ENCODE data around the gene KIF4A. TPM values are rescaled to one million over a fixed set of nuclear protein-coding genes. Genes with fewer than 3 reads are reported as not detected.
"Not testable (repeated sequence)": the region's sequence is repeated elsewhere in the genome, so short reads cannot be mapped to it uniquely, and the experiment has no call there.

The KIF4A gene
- total RNA-seq, 1 donor from 2014 or later = not detected

DNA sequence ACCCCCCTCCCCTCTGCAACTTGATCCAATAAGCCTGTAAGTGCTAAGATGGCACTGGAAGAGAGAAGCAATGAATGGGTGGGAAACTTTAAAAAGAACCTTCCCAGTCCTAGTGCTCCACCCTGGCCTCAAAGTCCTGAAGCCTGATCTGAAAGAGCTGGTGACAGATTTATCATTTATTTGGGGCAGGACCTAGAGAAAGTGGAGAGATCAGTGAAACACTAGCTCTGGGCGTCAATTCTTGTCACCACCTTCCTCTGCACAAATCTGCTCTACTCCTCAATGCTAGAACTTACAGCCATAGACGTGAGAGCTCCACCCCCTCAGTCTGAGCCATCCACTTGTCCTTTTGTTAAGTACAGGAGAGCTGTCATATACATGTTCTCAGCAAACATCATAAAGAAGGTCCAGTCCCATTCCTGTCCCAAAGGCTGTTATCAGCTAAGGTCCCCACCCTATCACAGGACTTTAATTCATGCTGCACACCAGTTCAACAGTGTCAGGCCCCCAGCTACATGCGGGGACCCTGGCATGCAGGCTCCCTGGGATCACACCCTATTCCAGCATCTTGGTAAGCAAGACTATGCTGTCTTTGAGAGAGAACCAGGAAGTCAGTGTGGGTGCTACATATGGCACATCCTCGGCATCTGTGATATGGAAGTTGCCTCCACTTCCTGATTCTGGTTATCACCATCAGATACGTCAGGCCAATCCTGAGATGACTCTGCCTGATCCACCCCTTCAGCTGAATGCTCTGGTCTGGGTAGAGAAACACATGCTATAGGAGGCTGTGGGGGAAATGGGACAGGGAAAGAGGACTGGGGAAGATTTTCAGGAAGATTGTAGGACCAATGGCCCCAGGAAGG, 32.2 kb upstream of the KIF4A start:
- TF ChIP-seq, protein P1, sequence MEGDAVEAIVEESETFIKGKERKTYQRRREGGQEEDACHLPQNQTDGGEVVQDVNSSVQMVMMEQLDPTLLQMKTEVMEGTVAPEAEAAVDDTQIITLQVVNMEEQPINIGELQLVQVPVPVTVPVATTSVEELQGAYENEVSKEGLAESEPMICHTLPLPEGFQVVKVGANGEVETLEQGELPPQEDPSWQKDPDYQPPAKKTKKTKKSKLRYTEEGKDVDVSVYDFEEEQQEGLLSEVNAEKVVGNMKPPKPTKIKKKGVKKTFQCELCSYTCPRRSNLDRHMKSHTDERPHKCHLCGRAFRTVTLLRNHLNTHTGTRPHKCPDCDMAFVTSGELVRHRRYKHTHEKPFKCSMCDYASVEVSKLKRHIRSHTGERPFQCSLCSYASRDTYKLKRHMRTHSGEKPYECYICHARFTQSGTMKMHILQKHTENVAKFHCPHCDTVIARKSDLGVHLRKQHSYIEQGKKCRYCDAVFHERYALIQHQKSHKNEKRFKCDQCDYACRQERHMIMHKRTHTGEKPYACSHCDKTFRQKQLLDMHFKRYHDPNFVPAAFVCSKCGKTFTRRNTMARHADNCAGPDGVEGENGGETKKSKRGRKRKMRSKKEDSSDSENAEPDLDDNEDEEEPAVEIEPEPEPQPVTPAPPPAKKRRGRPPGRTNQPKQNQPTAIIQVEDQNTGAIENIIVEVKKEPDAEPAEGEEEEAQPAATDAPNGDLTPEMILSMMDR (IDR thresholded peaks at IDR 0.05) = no peak
- H3K9me3 ChIP-seq = no peaks in the 10 kb centered on the region
- H3K36me3 ChIP-seq = no peaks in the 10 kb centered on the region
- H3K27ac ChIP-seq = no peak overlapping the region
- H3K4me1 ChIP-seq = no peaks in the 10 kb centered on the region
- intact Hi-C loops (cut with DNase I) = no loop called here
- no peaks in the 10 kb centered on the region for H3K27me3 ChIP-seq
- no peak overlapping the region for H3K4me3 ChIP-seq
- no peak for DNase-seq (ENCODE audit: low spot score in 2 of 2)

DNA sequence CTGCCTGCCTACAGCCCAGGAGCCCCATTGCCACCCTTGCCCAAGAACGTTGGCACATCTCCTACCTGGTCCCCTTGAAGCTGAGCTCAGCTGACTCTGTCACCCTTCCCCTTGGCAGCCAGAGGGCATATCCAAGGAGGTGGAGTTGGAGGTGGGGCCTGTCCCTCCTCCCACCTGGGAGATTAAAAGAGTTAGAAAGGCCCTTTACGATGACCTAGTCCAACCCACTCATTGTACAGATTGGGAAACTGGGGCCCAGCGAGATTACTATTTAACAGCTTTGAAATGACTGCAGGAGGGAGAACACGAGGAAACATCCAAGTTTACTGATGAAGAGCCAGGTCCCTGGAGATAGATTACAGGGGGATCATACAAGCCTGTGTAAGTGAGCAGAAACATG, 29.8 kb upstream of the KIF4A start, which contains the start of gene P2RY4:
TSS of gene P2RY4 (minus strand) at position 101 of the 400 bp plus-strand sequence. CDS start 580 bp downstream, outside the sequence.
- Histone ChIP-seq H3K27me3 (no peaks in the 10 kb centered on the region), H3K4me1 (no peaks in the 10 kb centered on the region), H3K4me3 (no peak within 1 kb of the TSS), H3K9me3 (no peaks in the 10 kb centered on the region), H3K27ac (no peak within 1 kb of the TSS), H3K36me3 (no peaks in the 10 kb centered on the region)
- TF ChIP-seq, protein P1 (IDR thresholded peaks at IDR 0.05) = no peak
- intact Hi-C loops (cut with DNase I) = no loop called here
- DNase-seq (ENCODE audit: low spot score in 2 of 2) = no peak

- no peaks in the 10 kb centered on the region for H3K4me1 ChIP-seq
- no peak for DNase-seq (ENCODE audit: low spot score in 2 of 2)
- H3K27me3 ChIP-seq = no peaks in the 10 kb centered on the region
- TF ChIP-seq, protein P1 (IDR thresholded peaks at IDR 0.05) = peak in 2 of 3 experiments; percentile 27 to 40
- no peak overlapping the region for H3K4me3 ChIP-seq
- H3K9me3 ChIP-seq = no peaks in the 10 kb centered on the region
- H3K36me3 ChIP-seq = no peaks in the 10 kb centered on the region
- H3K27ac ChIP-seq = no peak overlapping the region
- intact Hi-C loops (cut with DNase I) = no loop called here
These were observed 26.8 kb upstream of the KIF4A start for GRCh38 chrX:70262952-70263567.

DNA sequence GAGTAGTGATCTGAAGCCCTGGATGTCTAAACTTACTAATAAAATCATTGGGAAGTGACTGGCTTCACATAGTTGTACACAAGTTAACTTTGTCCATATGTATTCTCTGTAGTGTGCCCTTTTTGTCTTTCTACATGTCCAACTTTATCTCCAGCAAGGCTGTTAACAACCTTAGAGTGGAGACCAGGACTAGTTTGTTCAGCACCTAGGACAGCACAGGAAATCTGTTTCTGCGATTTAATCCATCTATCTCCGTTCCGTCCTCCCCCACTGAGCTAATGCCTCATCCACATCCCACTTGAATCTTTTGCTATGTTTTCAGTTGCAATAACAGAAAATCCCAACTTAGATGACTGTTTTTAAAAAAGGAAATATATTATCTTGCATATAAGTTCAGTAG, 25.1 kb upstream of the KIF4A start:
- no peak for DNase-seq (ENCODE audit: low spot score in 2 of 2)
- no peaks in the 10 kb centered on the region for H3K36me3 ChIP-seq
- no peak overlapping the region for H3K4me3 ChIP-seq
- H3K9me3 ChIP-seq = no peaks in the 10 kb centered on the region
- TF ChIP-seq, protein P1 (IDR thresholded peaks at IDR 0.05) = no peak
- no peak overlapping the region for H3K27ac ChIP-seq
- no peaks in the 10 kb centered on the region for H3K27me3 ChIP-seq
- intact Hi-C loops (cut with DNase I) = no loop called here
- no peaks in the 10 kb centered on the region for H3K4me1 ChIP-seq

- H3K36me3 ChIP-seq = no peaks in the 10 kb centered on the region
- TF ChIP-seq, protein P1 (IDR thresholded peaks at IDR 0.05) = no peak
These were observed 21.9 kb upstream of the KIF4A start, which contains the start of gene ARR3 for GRCh38 chrX:70268034-70268433. Gene ARR3, plus strand, starts transcription at chrX:70268334. Its CDS starts 1,052 bp downstream, at chrX:70269386.

GRCh38 chrX:70274029-70274428, 15.9 kb upstream of the KIF4A start:
- intact Hi-C loops (cut with DNase I); H3K36me3 ChIP-seq; H3K4me3 ChIP-seq; H3K9me3 ChIP-seq; H3K27ac ChIP-seq; H3K4me1 ChIP-seq; H3K27me3 ChIP-seq; DNase-seq (ENCODE audit: low spot score in 2 of 2): not testable (repeated sequence)

More at GRCh38 chrX:70268034-70268433, 21.9 kb upstream of the KIF4A start, which contains the start of gene ARR3:
- Histone ChIP-seq H3K9me3 (no peaks in the 10 kb centered on the region), H3K27me3 (no peaks in the 10 kb centered on the region), H3K4me1 (no peaks in the 10 kb centered on the region), H3K27ac (no peak within 1 kb of the TSS), H3K4me3 (no peak within 1 kb of the TSS)
- DNase-seq (ENCODE audit: low spot score in 2 of 2) = no peak
- intact Hi-C loops (cut with DNase I) = no loop called here
